PC-9 (cell line): ENCODE data around the gene ERBB4. TPM values are rescaled to one million over a fixed set of nuclear protein-coding genes. Genes with fewer than 3 reads are reported as not detected.

Source experiments
- BruUV-seq: library from RNA; stranded (reverse); fragments of 400-500 nt; replicated peaks from 2 replicates; lab custom pipeline; 2021; lab: Mats Ljungman, UMichigan
- CTCF ChIA-PET: fragments of 300-600 bp; sonication (Branson Sonifier 250); formaldehyde crosslinking; loops from one replicate; lab custom pipeline; 2022; ENCODE audit warnings: antibody characterized with exemption; lab: Charles Lee
- POLR2A ChIA-PET: fragments of 300-600 bp; sonication (Branson Sonifier 250); formaldehyde crosslinking; loops from one replicate; lab custom pipeline; 2022; ENCODE audit warnings: antibody characterized with exemption; ENCODE audit not compliant: unreplicated experiment; lab: Charles Lee
- DNase-seq, 2 experiments: peaks; one replicate each; pipeline versions ENCODE4 v3.0.0 to v3.0.0-alpha.2; 2015 to 2022; ENCODE audit warnings: mixed read lengths in 1 of 2
- H2AFZ ChIP-seq: fragments of 200-600 bp; sonication (generic); 2 replicates; pipeline ENCODE4 v1.8.1; 2017; ENCODE audit warnings: antibody characterized with exemption
- H3F3A ChIP-seq: fragments of 200-600 bp; sonication (generic); 2 replicates; pipeline ENCODE4 v1.8.1; 2017; ENCODE audit warnings: antibody characterized with exemption, mild to moderate bottlenecking, low read depth; ENCODE audit not compliant: insufficient read depth
- H3K27ac ChIP-seq: fragments of 200-600 bp; sonication (generic); 2 replicates; pipeline ENCODE4 v1.6.1; 2016; ENCODE audit warnings: mixed run types
- H3K27me3 ChIP-seq: fragments of 200-600 bp; sonication (generic); 2 replicates; pipeline ENCODE4 v1.6.1; 2016; ENCODE audit warnings: low read depth, mixed run types; ENCODE audit not compliant: insufficient read depth
- H3K36me3 ChIP-seq: fragments of 200-600 bp; sonication (generic); 2 replicates; pipeline ENCODE4 v1.6.1; 2016; ENCODE audit warnings: low read depth, mixed run types
- H3K4me1 ChIP-seq: fragments of 200-600 bp; sonication (generic); replicated peaks from 2 replicates; pipeline ENCODE4 v1.6.1; 2016; ENCODE audit warnings: mixed run types; ENCODE audit not compliant: insufficient read depth
- H3K4me2 ChIP-seq: fragments of 200-600 bp; sonication (generic); 2 replicates; pipeline ENCODE4 v1.6.1; 2017; ENCODE audit warnings: mixed run types
- H3K4me3 ChIP-seq: fragments of 200-600 bp; sonication (generic); 2 replicates; pipeline ENCODE4 v1.6.1; 2016; ENCODE audit warnings: mixed run types
- H3K79me2 ChIP-seq: fragments of 200-600 bp; sonication (generic); 2 replicates; pipeline ENCODE4 v1.6.1; 2017; ENCODE audit warnings: low read depth, mixed run types
- H3K9me2 ChIP-seq: fragments of 200-600 bp; sonication (generic); 2 replicates; pipeline ENCODE4 v1.8.1; 2017; ENCODE audit warnings: mild to moderate bottlenecking; ENCODE audit not compliant: insufficient read depth
- H3K9me3 ChIP-seq: fragments of 200-600 bp; sonication (generic); 2 replicates; pipeline ENCODE4 v1.8.1; 2016; ENCODE audit warnings: low read depth; ENCODE audit not compliant: insufficient read depth
- H4K20me1 ChIP-seq: fragments of 200-600 bp; sonication (generic); 2 replicates; pipeline ENCODE4 v1.8.1; 2017; ENCODE audit not compliant: insufficient read depth
- EZH2 ChIP-seq: fragments of 200-600 bp; sonication (generic); IDR thresholded peaks from 2 replicates; pipeline ENCODE4 v1.8.0; 2017; ENCODE audit warnings: antibody characterized with exemption, low read depth
- intact Hi-C: fragments of 100-400 bp; cut with micrococcal nuclease; formaldehyde crosslinking; loops from one replicate; pipeline ENCODE4 v1.10.0; 2022; ENCODE audit not compliant: unreplicated experiment
- total RNA-seq: library from RNA; stranded (reverse); gene quantifications from 2 replicates; pipeline ENCODE4 v1.2.3, GENCODE V29; 2021
- TF ChIP-seq, protein P1 (sequence below): fragments of 200-600 bp; sonication (generic); conservative IDR thresholded peaks from 2 replicates; pipeline ENCODE4 v1.6.1; 2017; ENCODE audit warnings: mixed run types, antibody characterized with exemption, mild to moderate bottlenecking, moderate library complexity

ERBB4 gene
- total RNA-seq, 1 experiment from 2014 or later: not detected

GRCh38 chr2:211397764-211398163 lies 1140.8 kb downstream of the ERBB4 start:
- CTCF ChIA-PET: no interaction called here
- no peak overlapping the region for H3K4me3 ChIP-seq
- no peaks in the 10 kb centered on the region for H4K20me1 ChIP-seq
- TF ChIP-seq EZH2: no peak
- TF ChIP-seq, protein P1, sequence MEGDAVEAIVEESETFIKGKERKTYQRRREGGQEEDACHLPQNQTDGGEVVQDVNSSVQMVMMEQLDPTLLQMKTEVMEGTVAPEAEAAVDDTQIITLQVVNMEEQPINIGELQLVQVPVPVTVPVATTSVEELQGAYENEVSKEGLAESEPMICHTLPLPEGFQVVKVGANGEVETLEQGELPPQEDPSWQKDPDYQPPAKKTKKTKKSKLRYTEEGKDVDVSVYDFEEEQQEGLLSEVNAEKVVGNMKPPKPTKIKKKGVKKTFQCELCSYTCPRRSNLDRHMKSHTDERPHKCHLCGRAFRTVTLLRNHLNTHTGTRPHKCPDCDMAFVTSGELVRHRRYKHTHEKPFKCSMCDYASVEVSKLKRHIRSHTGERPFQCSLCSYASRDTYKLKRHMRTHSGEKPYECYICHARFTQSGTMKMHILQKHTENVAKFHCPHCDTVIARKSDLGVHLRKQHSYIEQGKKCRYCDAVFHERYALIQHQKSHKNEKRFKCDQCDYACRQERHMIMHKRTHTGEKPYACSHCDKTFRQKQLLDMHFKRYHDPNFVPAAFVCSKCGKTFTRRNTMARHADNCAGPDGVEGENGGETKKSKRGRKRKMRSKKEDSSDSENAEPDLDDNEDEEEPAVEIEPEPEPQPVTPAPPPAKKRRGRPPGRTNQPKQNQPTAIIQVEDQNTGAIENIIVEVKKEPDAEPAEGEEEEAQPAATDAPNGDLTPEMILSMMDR: no peak
- POLR2A ChIA-PET: no interaction called here
- no peaks in the 10 kb centered on the region for H3K4me1 ChIP-seq
- DNase-seq: no peak
- H3K9me3 ChIP-seq: no peaks in the 10 kb centered on the region
- H3K27ac ChIP-seq: no peak overlapping the region
- H3K9me2 ChIP-seq: no peaks in the 10 kb centered on the region
- H3K36me3 ChIP-seq: no peaks in the 10 kb centered on the region
- H3K27me3 ChIP-seq: no peaks in the 10 kb centered on the region
- H3F3A ChIP-seq: no peaks in the 10 kb centered on the region
- H3K79me2 ChIP-seq: no peaks in the 10 kb centered on the region
- no peak overlapping the region for H2AFZ ChIP-seq
- BruUV-seq: no TSS peak
- intact Hi-C loops: no loop called here
- H3K4me2 ChIP-seq: no peak overlapping the region

DNA sequence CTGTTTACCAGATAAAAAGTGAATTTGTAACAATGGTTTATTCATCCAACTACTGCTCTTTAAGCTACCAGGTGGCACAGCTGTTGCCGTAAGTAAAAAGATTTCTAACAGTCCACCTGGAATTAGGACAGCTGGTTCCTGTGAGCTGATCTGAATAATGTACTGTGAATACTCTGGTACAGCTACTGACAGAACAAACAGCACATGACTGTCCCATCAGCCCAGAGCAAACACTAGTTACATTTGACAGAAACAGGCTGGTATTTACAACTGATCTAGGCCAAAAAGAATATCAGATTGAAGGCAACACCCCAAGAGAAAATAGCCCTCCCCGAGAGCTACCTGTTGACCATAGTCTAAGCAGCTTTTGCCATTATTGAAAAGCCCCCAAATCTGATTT lies 1141.8 kb downstream of the ERBB4 start:
- no peaks in the 10 kb centered on the region for H3K36me3 ChIP-seq
- H3K9me2 ChIP-seq: no peaks in the 10 kb centered on the region
- ChIA-PET POLR2A (no interaction called here), CTCF (no interaction called here)
- intact Hi-C loops: no loop called here
- TF ChIP-seq EZH2: no peak
- TF ChIP-seq, protein P1: no peak
- no peak overlapping the region for H2AFZ ChIP-seq
- no peaks in the 10 kb centered on the region for H3F3A ChIP-seq
- no TSS peak for BruUV-seq
- H3K4me1 ChIP-seq: no peaks in the 10 kb centered on the region
- no peak overlapping the region for H3K4me3 ChIP-seq
- no peaks in the 10 kb centered on the region for H3K9me3 ChIP-seq
- no peaks in the 10 kb centered on the region for H3K79me2 ChIP-seq
- H3K27me3 ChIP-seq: no peaks in the 10 kb centered on the region
- H4K20me1 ChIP-seq: no peaks in the 10 kb centered on the region
- no peak for DNase-seq
- H3K27ac ChIP-seq: no peak overlapping the region
- H3K4me2 ChIP-seq: no peak overlapping the region

DNA sequence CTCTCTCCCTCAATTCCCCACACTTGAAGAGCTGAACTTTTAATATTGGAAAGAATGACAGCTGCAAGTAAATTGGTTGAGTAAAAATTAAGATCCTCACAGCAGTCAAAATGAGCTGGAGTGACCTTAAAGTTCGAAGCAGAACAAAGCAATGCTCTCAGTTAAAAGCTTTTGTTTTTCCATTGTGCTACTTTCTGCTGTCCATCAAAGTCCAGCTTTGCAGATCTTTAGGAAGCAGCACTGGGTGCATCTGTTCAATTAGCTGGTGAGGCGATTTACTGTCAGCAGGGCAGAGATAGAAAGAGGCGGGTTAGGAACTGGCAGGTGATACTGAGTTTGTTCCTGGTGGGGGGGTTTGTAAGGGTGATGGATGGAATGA lies 1147.4 kb downstream of the ERBB4 start:
- ChIA-PET POLR2A (no interaction called here), CTCF (no interaction called here)
- H3K27ac ChIP-seq: no peak overlapping the region
- no peaks in the 10 kb centered on the region for H4K20me1 ChIP-seq
- no peaks in the 10 kb centered on the region for H3K27me3 ChIP-seq
- no peak for TF ChIP-seq EZH2
- no peaks in the 10 kb centered on the region for H3K4me1 ChIP-seq
- H3K4me3 ChIP-seq: no peak overlapping the region
- no peaks in the 10 kb centered on the region for H3K9me3 ChIP-seq
- intact Hi-C loops: no loop called here
- H3K9me2 ChIP-seq: no peaks in the 10 kb centered on the region
- H2AFZ ChIP-seq: no peak overlapping the region
- no peak overlapping the region for H3K4me2 ChIP-seq
- no peaks in the 10 kb centered on the region for H3K79me2 ChIP-seq
- H3K36me3 ChIP-seq: no peaks in the 10 kb centered on the region
- DNase-seq: no peak
- no peaks in the 10 kb centered on the region for H3F3A ChIP-seq
- no TSS peak for BruUV-seq

DNA sequence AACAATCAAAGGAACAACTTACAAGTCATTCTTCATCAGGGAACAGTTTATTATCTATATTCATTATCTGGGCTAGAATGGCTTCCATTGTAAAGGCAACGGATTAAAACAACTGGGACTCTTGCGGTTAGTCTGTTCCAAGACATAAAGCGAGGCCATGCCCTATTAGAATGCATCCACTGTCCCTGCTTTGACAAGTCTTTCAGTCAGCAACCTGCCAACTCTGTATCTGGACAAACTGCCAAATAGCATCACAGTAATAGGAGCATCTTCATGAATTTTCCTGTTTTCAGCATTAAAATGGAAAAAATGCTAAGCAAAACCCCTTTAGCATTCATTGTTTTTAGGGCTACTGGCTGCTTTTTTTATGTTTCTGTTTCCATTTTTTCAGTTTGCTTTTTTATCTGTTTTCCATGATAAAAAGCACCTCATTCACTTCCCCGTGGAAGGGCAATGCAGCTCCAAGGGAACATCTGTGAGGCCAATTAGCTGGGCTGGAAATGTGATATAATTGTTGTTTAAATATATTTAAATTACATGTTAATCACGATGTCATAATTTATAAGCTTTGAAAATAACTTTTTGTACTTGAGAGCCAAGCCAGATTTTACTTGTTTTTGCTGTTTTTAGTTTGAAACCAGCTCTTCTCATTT lies 1147.9 kb downstream of the ERBB4 start:
- no peak overlapping the region for H2AFZ ChIP-seq
- H3K4me3 ChIP-seq: no peak overlapping the region
- H3F3A ChIP-seq: no peaks in the 10 kb centered on the region
- no TSS peak for BruUV-seq
- no peaks in the 10 kb centered on the region for H3K27me3 ChIP-seq
- no peak overlapping the region for H3K4me2 ChIP-seq
- ChIA-PET CTCF (no interaction called here), POLR2A (no interaction called here)
- no peak for TF ChIP-seq EZH2
- TF ChIP-seq, protein P1: no peak
- H3K4me1 ChIP-seq: no peaks in the 10 kb centered on the region
- no peaks in the 10 kb centered on the region for H3K36me3 ChIP-seq
- H3K79me2 ChIP-seq: no peaks in the 10 kb centered on the region
- DNase-seq: no peak
- H3K9me2 ChIP-seq: no peaks in the 10 kb centered on the region
- H4K20me1 ChIP-seq: no peaks in the 10 kb centered on the region
- H3K9me3 ChIP-seq: no peaks in the 10 kb centered on the region
- intact Hi-C loops: no loop called here
- H3K27ac ChIP-seq: no peak overlapping the region
